GM19043 (cell line): ENCODE measurements around the gene ZNF324B.
"Not testable (repeated sequence)": the region's sequence is repeated elsewhere in the genome, so short reads cannot be mapped to it uniquely, and the experiment has no call there.

ENCODE experiments used
- ATAC-seq: cut with Tn5 transposase; IDR thresholded peaks from one replicate; pipeline ENCODE4 v1.9.1; 2021; ENCODE audit warnings: low read depth; ENCODE audit not compliant: unreplicated experiment

The ZNF324B gene

GRCh38 chr19:58451358-58452101 lies at the start of gene ZNF324B:
TSS of gene ZNF324B (plus strand) at chr19:58451622. CDS start at chr19:58453702, 2,080 bp downstream.
- peak; percentile 96 for ATAC-seq

- ATAC-seq, result no peak
Measured at GRCh38 chr19:58401840-58402421, 49.5 kb upstream of the ZNF324B start.

- not testable (repeated sequence) for ATAC-seq
Measured at GRCh38 chr19:58403920-58404478, 47.4 kb upstream of the ZNF324B start.

GRCh38 chr19:58406818-58407657 lies 44.4 kb upstream of the ZNF324B start:
- no peak for ATAC-seq

GRCh38 chr19:58407658-58408151 lies 43.7 kb upstream of the ZNF324B start:
- ATAC-seq, result peak; percentile 6

- peak; percentile 89 for ATAC-seq
Measured at GRCh38 chr19:58408152-58409009, 43.0 kb upstream of the ZNF324B start, which contains the start of gene ZNF584. TSS of gene ZNF584 (plus strand) at chr19:58408649. CDS start at chr19:58409148, 499 bp downstream.

GRCh38 chr19:58409010-58409790 lies 42.2 kb upstream of the ZNF324B start:
- ATAC-seq, result no peak

GRCh38 chr19:58416604-58417003 lies 34.8 kb upstream of the ZNF324B start:
- no peak for ATAC-seq

- no peak for ATAC-seq
Measured at GRCh38 chr19:58417071-58417470, 34.4 kb upstream of the ZNF324B start.

GRCh38 chr19:58428617-58429016 lies 22.8 kb upstream of the ZNF324B start:
- no peak for ATAC-seq

GRCh38 chr19:58429745-58430144 lies 21.7 kb upstream of the ZNF324B start:
- ATAC-seq, result no peak

- ATAC-seq, result no peak
Measured at GRCh38 chr19:58434217-58434616, 17.2 kb upstream of the ZNF324B start.

- peak; percentile 93 for ATAC-seq
Measured at GRCh38 chr19:58439576-58440554, 11.6 kb upstream of the ZNF324B start, which contains the start of gene ZNF132. TSS of gene ZNF132 (minus strand) at chr19:58440153. CDS start at chr19:58439821, 332 bp downstream.

GRCh38 chr19:58440556-58440955 lies 10.9 kb upstream of the ZNF324B start:
- no peak for ATAC-seq

GRCh38 chr19:58442986-58443385 lies 8.4 kb upstream of the ZNF324B start:
- not testable (repeated sequence) for ATAC-seq

GRCh38 chr19:58448860-58449259 lies 2.6 kb upstream of the ZNF324B start:
- ATAC-seq, result not testable (repeated sequence)

- not testable (repeated sequence) for ATAC-seq
Measured at GRCh38 chr19:58449980-58450379, 1.4 kb upstream of the ZNF324B start.
